ENCODE data around the gene CCL7. TPM values are rescaled to one million over a fixed set of nuclear protein-coding genes. Genes with fewer than 3 reads are reported as not detected.

CCL7 gene
- total RNA-seq, 4 donors from 2014 or later: not detected

- intact Hi-C loops (cut with DNase I; ENCODE audit: low total_unique reads): no loop called here
- H3K4me3 ChIP-seq: no peak overlapping the region
- DNase-seq: no peak
- no peaks in the 10 kb centered on the region for H3K27me3 ChIP-seq
- in situ Hi-C loops (cut with MboI; ENCODE audit: low pct_ligation_motif_present in 1 of 4, low pct_unique_long_range_greater_than_20kb in 1 of 4, low sequenced_read_pairs in 3 of 4): no loop called here
- peaks cover 43 to 79% (median 62%) of the 10 kb centered on the region in 4 donors for H3K4me1 ChIP-seq
- peak overlapping the region in 2 of 4 donors; percentile 83 to 87 for H3K27ac ChIP-seq
- TF ChIP-seq POLR2AphosphoS5 (IDR thresholded peaks at IDR 0.05) (no peak), CTCF (IDR thresholded peaks at IDR 0.05) (no peak), EP300 (IDR thresholded peaks at IDR 0.05; ENCODE audit: low read depth) (no peak), POLR2A (IDR thresholded peaks at IDR 0.05) (no peak)
- WGBS, 2 donors (ENCODE audit: low coverage in 1 of 2): 70 to 92% methylated on average over 2 to 3 of the region's 3 CpGs
- no peaks in the 10 kb centered on the region for H3K36me3 ChIP-seq
- no peaks in the 10 kb centered on the region for H3K9me3 ChIP-seq
These were observed 18.8 kb upstream of the CCL7 start for GRCh38 chr17:34251186-34251585.

GRCh38 chr17:34252095-34252443, 18.0 kb upstream of the CCL7 start:
- H3K27me3 ChIP-seq: no peaks in the 10 kb centered on the region
- intact Hi-C loops (cut with DNase I; ENCODE audit: low total_unique reads) (no loop called here), in situ Hi-C loops (cut with MboI; ENCODE audit: low pct_ligation_motif_present in 1 of 4, low pct_unique_long_range_greater_than_20kb in 1 of 4, low sequenced_read_pairs in 3 of 4) (no loop called here)
- no peak for TF ChIP-seq EP300 (IDR thresholded peaks at IDR 0.05; ENCODE audit: low read depth)
- no peak for TF ChIP-seq POLR2AphosphoS5 (IDR thresholded peaks at IDR 0.05)
- TF ChIP-seq CTCF (IDR thresholded peaks at IDR 0.05): no peak
- H3K9me3 ChIP-seq: no peaks in the 10 kb centered on the region
- H3K27ac ChIP-seq: peak overlapping the region; percentile 74 to 88 (median 85)
- 47% methylated on average over 5 of the region's 5 CpGs; no CpG with 5 or more reads in 1 of the 2 donors for WGBS, 2 donors (ENCODE audit: low coverage in 1 of 2)
- DNase-seq: no peak
- H3K36me3 ChIP-seq: no peaks in the 10 kb centered on the region
- no peak overlapping the region for H3K4me3 ChIP-seq
- H3K4me1 ChIP-seq: peaks cover 43 to 79% (median 62%) of the 10 kb centered on the region in 4 donors

- Histone ChIP-seq H3K27ac (peak overlapping the region; percentile 74 to 88 (median 85)), H3K4me3 (no peak overlapping the region), H3K36me3 (no peaks in the 10 kb centered on the region), H3K27me3 (no peaks in the 10 kb centered on the region), H3K9me3 (no peaks in the 10 kb centered on the region), H3K4me1 (peaks cover 43 to 76% (median 61%) of the 10 kb centered on the region in 4 donors)
- 17% methylated on average over 6 of the region's 6 CpGs; no CpG with 5 or more reads in 1 of the 2 donors for WGBS, 2 donors (ENCODE audit: low coverage in 1 of 2)
- intact Hi-C loops (cut with DNase I; ENCODE audit: low total_unique reads) (no loop called here), in situ Hi-C loops (cut with MboI; ENCODE audit: low pct_ligation_motif_present in 1 of 4, low pct_unique_long_range_greater_than_20kb in 1 of 4, low sequenced_read_pairs in 3 of 4) (no loop called here)
- DNase-seq: peak; percentile 81
- no peak for TF ChIP-seq POLR2A (IDR thresholded peaks at IDR 0.05)
- peak; percentile 70 to 80 (median 77) for TF ChIP-seq POLR2AphosphoS5 (IDR thresholded peaks at IDR 0.05)
- peak; percentile 63 for TF ChIP-seq EP300 (IDR thresholded peaks at IDR 0.05; ENCODE audit: low read depth)
These were observed 17.4 kb upstream of the CCL7 start for GRCh38 chr17:34252444-34253138.

GRCh38 chr17:34253139-34253525, 16.9 kb upstream of the CCL7 start:
- Histone ChIP-seq H3K36me3 (no peaks in the 10 kb centered on the region), H3K27ac (peak overlapping the region; percentile 74 to 88 (median 85)), H3K4me3 (no peak overlapping the region), H3K9me3 (no peaks in the 10 kb centered on the region), H3K27me3 (no peaks in the 10 kb centered on the region), H3K4me1 (peaks cover 43 to 72% (median 59%) of the 10 kb centered on the region in 4 donors)
- in situ Hi-C loops (cut with MboI; ENCODE audit: low pct_ligation_motif_present in 1 of 4, low pct_unique_long_range_greater_than_20kb in 1 of 4, low sequenced_read_pairs in 3 of 4): no loop called here
- 50 to 56% methylated on average over 1 to 3 of the region's 3 CpGs for WGBS, 2 donors (ENCODE audit: low coverage in 1 of 2)
- DNase-seq: no peak
- TF ChIP-seq CTCF (IDR thresholded peaks at IDR 0.05): no peak
- TF ChIP-seq POLR2AphosphoS5 (IDR thresholded peaks at IDR 0.05): no peak
- no peak for TF ChIP-seq EP300 (IDR thresholded peaks at IDR 0.05; ENCODE audit: low read depth)
- no peak for TF ChIP-seq POLR2A (IDR thresholded peaks at IDR 0.05)
- intact Hi-C loops (cut with DNase I; ENCODE audit: low total_unique reads): no loop called here

Measured in transverse colon (tissue), 4 donors.